NCI-H1092 treated with DMSO at 0.1 percent for 48 hours (cell line): ENCODE data around the gene ADGRG1.
"Not testable (repeated sequence)": the region's sequence is repeated elsewhere in the genome, so short reads cannot be mapped to it uniquely, and the experiment has no call there.

Source experiments
- DNase-seq: peaks from one replicate; lab custom pipeline; 2025; lab: John Stamatoyannopoulos, UW

Gene ADGRG1

DNA sequence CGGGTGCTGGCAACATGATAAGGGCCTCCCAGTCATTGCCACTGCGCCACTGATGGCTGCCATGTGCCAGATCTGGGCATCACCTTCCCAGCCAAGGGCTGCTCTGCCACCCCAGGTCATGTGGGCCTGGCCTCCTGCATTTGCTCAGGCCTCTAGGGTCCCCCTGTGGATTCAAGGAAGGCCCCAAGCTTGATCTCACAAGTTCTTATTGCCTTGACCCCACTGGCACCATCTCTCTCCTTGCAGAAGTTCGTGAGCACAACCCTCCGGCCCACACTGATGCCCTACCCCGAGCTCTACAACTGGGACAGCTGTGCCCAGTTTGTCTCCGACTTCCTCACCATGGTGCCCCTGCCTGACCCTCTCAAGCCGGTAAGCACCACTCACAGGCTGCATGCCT lies 71.5 kb downstream of the ADGRG1 start:
- no peak for DNase-seq

GRCh38 chr16:57700781-57701551 lies 72.5 kb downstream of the ADGRG1 start:
- no peak for DNase-seq

DNA sequence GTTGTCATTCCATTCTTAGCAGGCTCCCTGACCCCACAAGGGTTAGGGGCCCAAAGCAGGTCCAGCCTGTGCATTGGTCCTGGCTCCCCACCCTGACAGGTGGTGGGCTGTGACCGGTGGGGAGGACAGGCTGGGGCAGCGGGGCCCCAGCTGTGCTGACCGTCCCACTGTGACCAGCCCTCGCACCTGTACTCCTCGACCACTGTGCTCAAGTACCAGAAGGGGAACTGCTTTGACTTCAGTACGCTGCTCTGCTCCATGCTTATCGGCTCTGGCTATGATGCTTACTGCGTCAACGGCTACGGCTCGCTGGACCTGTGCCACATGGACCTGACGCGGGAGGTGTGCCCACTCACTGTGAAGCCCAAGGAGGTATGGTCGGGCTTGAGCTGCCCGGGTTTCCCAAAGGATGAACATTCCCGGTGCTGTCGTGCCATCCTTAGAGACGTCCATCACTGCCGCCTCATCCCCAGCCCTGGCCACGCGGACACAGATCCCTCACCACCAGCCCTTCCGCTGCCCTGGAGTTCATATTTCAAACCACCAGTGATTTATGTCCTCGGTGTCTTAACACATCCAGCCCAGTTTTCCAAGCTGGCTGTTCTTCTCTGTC lies 73.4 kb downstream of the ADGRG1 start:
- no peak for DNase-seq

DNA sequence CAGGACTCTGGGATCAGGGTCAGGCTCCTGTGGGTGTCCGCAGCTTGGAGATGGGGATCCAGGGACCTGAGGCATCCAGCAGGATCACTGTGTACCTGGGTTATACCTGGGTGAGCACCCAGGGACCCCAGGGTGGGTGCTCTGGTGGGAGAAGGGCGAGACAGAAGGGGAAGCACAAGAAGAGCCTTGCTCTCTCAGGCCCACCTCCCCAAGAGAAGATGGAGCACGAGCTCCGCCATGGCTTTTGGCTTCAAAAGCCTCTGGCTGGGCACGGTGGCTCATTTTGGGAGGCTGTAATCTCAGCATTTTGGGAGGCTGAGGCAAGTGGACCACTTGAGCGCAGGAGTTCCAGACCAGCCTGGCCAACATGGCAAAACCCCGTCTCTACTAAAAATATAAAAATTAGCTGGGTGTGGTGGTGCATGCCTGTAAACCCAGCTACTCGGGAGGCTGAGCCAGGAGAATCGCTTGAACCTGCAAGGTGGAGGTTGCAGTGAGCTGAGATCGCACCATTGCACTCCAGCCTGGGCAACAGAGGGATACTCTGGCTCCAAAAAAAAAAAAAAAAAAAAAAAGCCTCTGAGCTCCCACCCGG lies 75.1 kb downstream of the ADGRG1 start:
- no peak for DNase-seq

DNA sequence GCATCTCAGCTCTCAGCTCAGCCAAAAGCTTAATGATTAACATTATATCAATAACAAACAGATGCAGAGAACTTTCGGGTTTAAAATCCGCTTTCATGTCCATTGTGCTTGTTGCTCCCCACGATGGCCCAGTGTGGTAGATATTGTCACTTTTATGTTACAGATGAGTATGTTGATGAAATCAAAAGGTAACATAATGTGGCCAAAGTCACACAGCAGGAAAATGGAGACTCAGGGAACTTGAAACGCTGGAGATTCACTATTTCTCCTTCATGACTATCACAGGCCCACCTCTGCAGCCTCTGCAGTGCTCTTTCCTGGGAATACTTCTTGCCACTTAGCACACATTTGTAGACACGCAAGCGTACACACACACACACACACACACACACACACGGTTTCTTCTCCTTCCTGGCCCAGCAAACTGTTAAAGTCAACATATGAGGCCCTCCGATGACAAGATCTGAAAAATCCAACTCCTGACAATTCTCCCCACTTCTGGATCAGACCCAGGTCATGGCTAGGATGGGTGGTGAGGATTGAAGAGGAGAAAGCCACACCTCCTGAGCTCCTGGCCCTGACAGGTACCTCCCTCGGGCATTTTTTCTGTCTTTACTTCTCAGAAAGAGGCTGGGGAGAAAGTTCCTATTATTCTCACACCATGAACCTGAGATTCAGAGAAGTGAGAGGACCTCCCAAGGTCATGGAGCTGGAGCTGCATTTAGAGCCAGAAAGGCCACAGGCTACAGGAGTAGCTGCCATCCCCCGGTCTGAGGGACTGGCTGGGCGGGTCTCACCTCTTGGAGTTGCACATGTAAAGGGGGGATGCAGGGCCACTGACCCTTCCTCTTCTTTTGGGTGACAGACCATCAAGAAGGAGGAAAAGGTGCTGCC lies 75.8 kb downstream of the ADGRG1 start:
- DNase-seq: no peak

GRCh38 chr16:57704905-57705852 lies 76.7 kb downstream of the ADGRG1 start:
- DNase-seq: no peak

GRCh38 chr16:57706717-57707116 lies 78.3 kb downstream of the ADGRG1 start:
- DNase-seq: no peak

DNA sequence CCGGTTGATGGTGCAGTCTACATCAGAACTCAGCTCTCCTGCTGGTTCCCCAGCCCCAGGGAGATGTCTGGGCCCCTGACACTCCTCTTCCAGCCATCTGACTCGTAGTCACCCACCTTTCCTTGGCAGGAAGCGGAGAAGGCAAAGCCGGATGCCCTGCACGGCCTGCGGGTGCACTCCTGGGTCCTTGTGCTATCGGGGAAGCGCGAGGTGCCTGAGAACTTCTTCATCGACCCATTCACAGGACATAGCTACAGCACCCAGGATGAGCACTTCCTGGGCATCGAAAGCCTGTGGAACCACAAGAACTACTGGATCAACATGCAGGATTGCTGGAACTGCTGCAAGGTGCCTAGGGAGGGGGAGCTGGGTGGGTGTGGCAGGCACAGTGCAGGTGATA lies 78.9 kb downstream of the ADGRG1 start:
- no peak for DNase-seq

DNA sequence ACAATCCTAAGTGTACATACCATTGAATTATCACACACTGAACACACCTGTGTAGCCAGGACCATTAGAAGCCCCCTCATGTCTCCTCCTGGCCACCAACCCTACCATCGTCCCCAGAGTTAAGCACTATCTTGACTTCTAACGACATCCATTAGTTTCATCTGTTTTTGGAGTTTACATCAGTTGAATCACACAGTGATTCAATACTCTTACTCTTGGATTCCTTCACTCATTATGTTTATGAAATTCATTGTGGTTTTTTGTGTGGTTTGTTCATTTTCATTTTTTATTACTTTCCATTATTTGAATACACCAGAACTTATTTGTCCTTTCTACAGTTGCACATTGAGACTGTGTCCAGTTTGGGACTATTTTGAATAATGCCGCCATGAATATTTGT lies 79.7 kb downstream of the ADGRG1 start:
- DNase-seq: no peak

- no peak for DNase-seq
Observed at GRCh38 chr16:57709663-57710062, 81.2 kb downstream of the ADGRG1 start.

GRCh38 chr16:57711346-57711745 lies 82.9 kb downstream of the ADGRG1 start:
- DNase-seq: no peak

GRCh38 chr16:57711993-57712392 lies 83.6 kb downstream of the ADGRG1 start:
- no peak for DNase-seq

GRCh38 chr16:57712569-57712968 lies 84.1 kb downstream of the ADGRG1 start:
- DNase-seq: not testable (repeated sequence)

DNA sequence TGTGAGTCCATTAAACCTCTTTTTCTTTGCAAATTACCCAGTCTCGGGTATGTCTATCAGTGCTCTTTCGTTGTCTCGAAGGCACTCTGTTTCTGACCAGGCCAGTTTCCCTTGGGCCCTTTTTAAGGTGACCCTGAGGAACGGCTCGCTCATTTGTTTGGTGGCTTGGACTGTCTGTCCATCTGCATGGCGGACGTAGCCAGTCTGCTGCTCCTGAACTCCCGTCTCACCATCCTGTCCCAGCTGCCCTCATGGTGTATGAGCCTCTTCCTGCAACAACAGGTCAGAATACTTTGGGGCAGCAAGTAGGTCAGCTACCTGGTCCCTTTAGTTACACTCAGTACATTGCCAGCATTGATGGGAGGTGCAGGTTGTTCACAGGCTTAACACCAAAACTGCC lies 85.2 kb downstream of the ADGRG1 start:
- no peak for DNase-seq

DNA sequence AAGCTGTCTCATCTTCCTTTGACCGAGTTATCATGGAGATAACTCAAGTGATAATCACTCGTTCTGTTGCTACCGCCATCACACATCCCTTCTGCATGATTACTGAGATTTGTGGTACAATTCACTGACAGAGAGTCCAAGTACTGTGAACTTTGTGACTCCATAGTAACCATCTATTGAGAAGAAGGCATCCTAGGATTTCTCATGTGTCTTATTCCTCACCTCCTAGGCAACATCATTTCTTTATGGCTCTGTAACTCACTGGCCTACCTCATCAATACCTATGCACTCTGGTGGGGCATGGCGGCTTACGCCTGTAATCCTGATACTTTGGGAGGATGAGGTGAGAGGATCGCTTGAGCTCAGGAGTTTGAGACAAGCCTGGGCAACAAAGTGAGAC lies 85.6 kb downstream of the ADGRG1 start:
- no peak for DNase-seq
